ENCODE data around the gene MBP.

DNA sequence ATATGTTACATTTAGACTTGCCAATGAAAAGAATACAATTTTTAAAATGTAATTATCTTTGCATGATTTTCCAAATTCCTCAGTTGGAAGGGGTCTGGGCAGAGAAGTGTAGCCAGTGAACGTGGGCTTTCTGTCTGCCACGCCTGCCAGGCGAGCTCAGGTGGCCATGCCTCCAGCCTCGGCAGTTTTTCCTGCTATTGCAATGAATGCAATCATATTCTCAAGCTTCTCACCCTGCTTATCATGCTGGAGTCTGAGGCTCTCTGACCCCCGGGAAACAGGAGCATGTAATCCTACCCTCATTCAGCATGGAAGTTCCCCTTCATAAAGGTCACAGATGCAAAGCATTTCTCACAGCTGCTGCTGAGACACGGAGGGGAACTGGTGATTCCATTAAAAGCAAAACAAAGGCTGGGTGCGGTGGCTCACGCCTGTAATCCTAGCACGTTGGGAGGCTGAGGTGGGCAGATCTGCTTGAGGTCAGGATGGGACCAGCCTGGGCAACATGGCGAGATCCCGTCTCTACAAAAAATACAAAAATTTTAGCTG is 154.8 kb downstream of the MBP start:
- TF ChIP-seq POLR2AphosphoS5 (IDR thresholded peaks at IDR 0.05; ENCODE audit: low read depth), result no peak
- TF ChIP-seq, protein P1, sequence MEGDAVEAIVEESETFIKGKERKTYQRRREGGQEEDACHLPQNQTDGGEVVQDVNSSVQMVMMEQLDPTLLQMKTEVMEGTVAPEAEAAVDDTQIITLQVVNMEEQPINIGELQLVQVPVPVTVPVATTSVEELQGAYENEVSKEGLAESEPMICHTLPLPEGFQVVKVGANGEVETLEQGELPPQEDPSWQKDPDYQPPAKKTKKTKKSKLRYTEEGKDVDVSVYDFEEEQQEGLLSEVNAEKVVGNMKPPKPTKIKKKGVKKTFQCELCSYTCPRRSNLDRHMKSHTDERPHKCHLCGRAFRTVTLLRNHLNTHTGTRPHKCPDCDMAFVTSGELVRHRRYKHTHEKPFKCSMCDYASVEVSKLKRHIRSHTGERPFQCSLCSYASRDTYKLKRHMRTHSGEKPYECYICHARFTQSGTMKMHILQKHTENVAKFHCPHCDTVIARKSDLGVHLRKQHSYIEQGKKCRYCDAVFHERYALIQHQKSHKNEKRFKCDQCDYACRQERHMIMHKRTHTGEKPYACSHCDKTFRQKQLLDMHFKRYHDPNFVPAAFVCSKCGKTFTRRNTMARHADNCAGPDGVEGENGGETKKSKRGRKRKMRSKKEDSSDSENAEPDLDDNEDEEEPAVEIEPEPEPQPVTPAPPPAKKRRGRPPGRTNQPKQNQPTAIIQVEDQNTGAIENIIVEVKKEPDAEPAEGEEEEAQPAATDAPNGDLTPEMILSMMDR (conservative IDR thresholded peaks at IDR 0.05; ENCODE audit: low read depth in 2 of 2), result no peak
- TF ChIP-seq CREB1 (CRISPR knock-in tag; IDR thresholded peaks at IDR 0.05; ENCODE audit: low read depth), result no peak
- no peak for TF ChIP-seq EZH2 (IDR thresholded peaks at IDR 0.05; ENCODE audit: low read depth, unreplicated experiment)
- TF ChIP-seq, protein P2, sequence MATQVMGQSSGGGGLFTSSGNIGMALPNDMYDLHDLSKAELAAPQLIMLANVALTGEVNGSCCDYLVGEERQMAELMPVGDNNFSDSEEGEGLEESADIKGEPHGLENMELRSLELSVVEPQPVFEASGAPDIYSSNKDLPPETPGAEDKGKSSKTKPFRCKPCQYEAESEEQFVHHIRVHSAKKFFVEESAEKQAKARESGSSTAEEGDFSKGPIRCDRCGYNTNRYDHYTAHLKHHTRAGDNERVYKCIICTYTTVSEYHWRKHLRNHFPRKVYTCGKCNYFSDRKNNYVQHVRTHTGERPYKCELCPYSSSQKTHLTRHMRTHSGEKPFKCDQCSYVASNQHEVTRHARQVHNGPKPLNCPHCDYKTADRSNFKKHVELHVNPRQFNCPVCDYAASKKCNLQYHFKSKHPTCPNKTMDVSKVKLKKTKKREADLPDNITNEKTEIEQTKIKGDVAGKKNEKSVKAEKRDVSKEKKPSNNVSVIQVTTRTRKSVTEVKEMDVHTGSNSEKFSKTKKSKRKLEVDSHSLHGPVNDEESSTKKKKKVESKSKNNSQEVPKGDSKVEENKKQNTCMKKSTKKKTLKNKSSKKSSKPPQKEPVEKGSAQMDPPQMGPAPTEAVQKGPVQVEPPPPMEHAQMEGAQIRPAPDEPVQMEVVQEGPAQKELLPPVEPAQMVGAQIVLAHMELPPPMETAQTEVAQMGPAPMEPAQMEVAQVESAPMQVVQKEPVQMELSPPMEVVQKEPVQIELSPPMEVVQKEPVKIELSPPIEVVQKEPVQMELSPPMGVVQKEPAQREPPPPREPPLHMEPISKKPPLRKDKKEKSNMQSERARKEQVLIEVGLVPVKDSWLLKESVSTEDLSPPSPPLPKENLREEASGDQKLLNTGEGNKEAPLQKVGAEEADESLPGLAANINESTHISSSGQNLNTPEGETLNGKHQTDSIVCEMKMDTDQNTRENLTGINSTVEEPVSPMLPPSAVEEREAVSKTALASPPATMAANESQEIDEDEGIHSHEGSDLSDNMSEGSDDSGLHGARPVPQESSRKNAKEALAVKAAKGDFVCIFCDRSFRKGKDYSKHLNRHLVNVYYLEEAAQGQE (IDR thresholded peaks at IDR 0.05; ENCODE audit: unreplicated experiment), result no peak
- TF ChIP-seq NANOG (IDR thresholded peaks at IDR 0.05; ENCODE audit: borderline replicate concordance), result no peak
- TF ChIP-seq EZH2phosphoT487 (IDR thresholded peaks at IDR 0.05; ENCODE audit: unreplicated experiment), result no peak
- TF ChIP-seq, protein P3, sequence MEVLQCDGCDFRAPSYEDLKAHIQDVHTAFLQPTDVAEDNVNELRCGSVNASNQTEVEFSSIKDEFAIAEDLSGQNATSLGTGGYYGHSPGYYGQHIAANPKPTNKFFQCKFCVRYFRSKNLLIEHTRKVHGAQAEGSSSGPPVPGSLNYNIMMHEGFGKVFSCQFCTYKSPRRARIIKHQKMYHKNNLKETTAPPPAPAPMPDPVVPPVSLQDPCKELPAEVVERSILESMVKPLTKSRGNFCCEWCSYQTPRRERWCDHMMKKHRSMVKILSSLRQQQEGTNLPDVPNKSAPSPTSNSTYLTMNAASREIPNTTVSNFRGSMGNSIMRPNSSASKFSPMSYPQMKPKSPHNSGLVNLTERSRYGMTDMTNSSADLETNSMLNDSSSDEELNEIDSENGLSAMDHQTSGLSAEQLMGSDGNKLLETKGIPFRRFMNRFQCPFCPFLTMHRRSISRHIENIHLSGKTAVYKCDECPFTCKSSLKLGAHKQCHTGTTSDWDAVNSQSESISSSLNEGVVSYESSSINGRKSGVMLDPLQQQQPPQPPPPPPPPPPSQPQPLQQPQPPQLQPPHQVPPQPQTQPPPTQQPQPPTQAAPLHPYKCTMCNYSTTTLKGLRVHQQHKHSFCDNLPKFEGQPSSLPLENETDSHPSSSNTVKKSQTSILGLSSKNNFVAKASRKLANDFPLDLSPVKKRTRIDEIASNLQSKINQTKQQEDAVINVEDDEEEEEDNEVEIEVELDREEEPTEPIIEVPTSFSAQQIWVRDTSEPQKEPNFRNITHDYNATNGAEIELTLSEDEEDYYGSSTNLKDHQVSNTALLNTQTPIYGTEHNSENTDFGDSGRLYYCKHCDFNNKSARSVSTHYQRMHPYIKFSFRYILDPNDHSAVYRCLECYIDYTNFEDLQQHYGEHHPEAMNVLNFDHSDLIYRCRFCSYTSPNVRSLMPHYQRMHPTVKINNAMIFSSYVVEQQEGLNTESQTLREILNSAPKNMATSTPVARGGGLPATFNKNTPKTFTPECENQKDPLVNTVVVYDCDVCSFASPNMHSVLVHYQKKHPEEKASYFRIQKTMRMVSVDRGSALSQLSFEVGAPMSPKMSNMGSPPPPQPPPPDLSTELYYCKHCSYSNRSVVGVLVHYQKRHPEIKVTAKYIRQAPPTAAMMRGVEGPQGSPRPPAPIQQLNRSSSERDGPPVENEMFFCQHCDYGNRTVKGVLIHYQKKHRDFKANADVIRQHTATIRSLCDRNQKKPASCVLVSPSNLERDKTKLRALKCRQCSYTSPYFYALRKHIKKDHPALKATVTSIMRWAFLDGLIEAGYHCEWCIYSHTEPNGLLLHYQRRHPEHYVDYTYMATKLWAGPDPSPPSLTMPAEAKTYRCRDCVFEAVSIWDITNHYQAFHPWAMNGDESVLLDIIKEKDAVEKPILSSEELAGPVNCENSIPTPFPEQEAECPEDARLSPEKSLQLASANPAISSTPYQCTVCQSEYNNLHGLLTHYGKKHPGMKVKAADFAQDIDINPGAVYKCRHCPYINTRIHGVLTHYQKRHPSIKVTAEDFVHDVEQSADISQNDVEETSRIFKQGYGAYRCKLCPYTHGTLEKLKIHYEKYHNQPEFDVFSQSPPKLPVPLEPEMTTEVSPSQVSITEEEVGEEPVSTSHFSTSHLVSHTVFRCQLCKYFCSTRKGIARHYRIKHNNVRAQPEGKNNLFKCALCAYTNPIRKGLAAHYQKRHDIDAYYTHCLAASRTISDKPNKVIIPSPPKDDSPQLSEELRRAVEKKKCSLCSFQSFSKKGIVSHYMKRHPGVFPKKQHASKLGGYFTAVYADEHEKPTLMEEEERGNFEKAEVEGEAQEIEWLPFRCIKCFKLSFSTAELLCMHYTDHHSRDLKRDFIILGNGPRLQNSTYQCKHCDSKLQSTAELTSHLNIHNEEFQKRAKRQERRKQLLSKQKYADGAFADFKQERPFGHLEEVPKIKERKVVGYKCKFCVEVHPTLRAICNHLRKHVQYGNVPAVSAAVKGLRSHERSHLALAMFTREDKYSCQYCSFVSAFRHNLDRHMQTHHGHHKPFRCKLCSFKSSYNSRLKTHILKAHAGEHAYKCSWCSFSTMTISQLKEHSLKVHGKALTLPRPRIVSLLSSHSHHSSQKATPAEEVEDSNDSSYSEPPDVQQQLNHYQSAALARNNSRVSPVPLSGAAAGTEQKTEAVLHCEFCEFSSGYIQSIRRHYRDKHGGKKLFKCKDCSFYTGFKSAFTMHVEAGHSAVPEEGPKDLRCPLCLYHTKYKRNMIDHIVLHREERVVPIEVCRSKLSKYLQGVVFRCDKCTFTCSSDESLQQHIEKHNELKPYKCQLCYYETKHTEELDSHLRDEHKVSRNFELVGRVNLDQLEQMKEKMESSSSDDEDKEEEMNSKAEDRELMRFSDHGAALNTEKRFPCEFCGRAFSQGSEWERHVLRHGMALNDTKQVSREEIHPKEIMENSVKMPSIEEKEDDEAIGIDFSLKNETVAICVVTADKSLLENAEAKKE (CRISPR knock-in tag; IDR thresholded peaks at IDR 0.05), result no peak
- TF ChIP-seq JUNB (IDR thresholded peaks at IDR 0.05; ENCODE audit: unreplicated experiment), result no peak
- no peak for TF ChIP-seq ZNF331 (CRISPR knock-in tag; IDR thresholded peaks at IDR 0.05; ENCODE audit: low read depth)
- TF ChIP-seq, protein P4, sequence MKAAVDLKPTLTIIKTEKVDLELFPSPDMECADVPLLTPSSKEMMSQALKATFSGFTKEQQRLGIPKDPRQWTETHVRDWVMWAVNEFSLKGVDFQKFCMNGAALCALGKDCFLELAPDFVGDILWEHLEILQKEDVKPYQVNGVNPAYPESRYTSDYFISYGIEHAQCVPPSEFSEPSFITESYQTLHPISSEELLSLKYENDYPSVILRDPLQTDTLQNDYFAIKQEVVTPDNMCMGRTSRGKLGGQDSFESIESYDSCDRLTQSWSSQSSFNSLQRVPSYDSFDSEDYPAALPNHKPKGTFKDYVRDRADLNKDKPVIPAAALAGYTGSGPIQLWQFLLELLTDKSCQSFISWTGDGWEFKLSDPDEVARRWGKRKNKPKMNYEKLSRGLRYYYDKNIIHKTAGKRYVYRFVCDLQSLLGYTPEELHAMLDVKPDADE (IDR thresholded peaks at IDR 0.05), result no peak
- no peak for TF ChIP-seq STAT1 (IDR thresholded peaks at IDR 0.05; ENCODE audit: unreplicated experiment)
- no peak for TF ChIP-seq ZNF114 (CRISPR knock-in tag; IDR thresholded peaks at IDR 0.05)

All from GM23338 (cell line).